K562 (cell line): ENCODE data around the gene SNX12. TPM values are rescaled to one million over a fixed set of nuclear protein-coding genes. Genes with fewer than 3 reads are reported as not detected.
A peak's percentile ranks its signal among the peaks of the same experiment; 100 is the strongest.

Source experiments
- ARNT ChIP-seq, 2 experiments: fragments of 450-650 bp; IDR thresholded peaks; 2 replicates each; pipeline ENCODE4 v1.6.1; 2016; ENCODE audit warnings: mild to moderate bottlenecking in 1 of 2
- EGR1 ChIP-seq: fragments of 450-650 bp; conservative IDR thresholded peaks from 2 replicates; pipeline ENCODE4 v1.6.1; 2017; ENCODE audit warnings: mild to moderate bottlenecking
- EP300 ChIP-seq: IDR thresholded peaks from 2 replicates; pipeline ENCODE4 v1.6.1; 2012; ENCODE audit warnings: low read length, improper control_type of control experiment
- EP400 ChIP-seq: fragments of 450-650 bp; IDR thresholded peaks from 2 replicates; pipeline ENCODE4 v1.6.1; 2017; ENCODE audit warnings: antibody characterized with exemption, mild to moderate bottlenecking, moderate library complexity
- MED1 ChIP-seq: sonication (generic); formaldehyde crosslinking; IDR thresholded peaks from 2 replicates; pipeline ENCODE4 v1.8.1; 2023; ENCODE audit warnings: missing genetic modification reagents, borderline replicate concordance
- MEIS2 ChIP-seq: fragments of 450-650 bp; IDR thresholded peaks from 2 replicates; pipeline ENCODE4 v1.6.1; 2014; ENCODE audit warnings: mild to moderate bottlenecking; ENCODE audit not compliant: partially characterized antibody
- NR2F6 ChIP-seq: fragments of 450-650 bp; formaldehyde crosslinking; IDR thresholded peaks from 2 replicates; pipeline ENCODE4 v1.4.0; 2020; ENCODE audit warnings: mild to moderate bottlenecking
- PHB2 ChIP-seq: fragments of 450-650 bp; IDR thresholded peaks from 2 replicates; pipeline ENCODE4 v1.6.1; 2017; ENCODE audit warnings: low read depth
- RBM15 ChIP-seq: fragments of 200-400 bp; formaldehyde crosslinking; IDR thresholded peaks from 2 replicates; pipeline ENCODE4 v1.6.1; 2018; ENCODE audit warnings: mild to moderate bottlenecking, low read length, moderate library complexity; ENCODE audit not compliant: insufficient read depth
- SRSF3 ChIP-seq: fragments of 200-400 bp; formaldehyde crosslinking; IDR thresholded peaks from 2 replicates; pipeline ENCODE4 v1.6.1; 2016; ENCODE audit warnings: mild to moderate bottlenecking, low read length, moderate library complexity; ENCODE audit not compliant: insufficient read depth
- TAL1 ChIP-seq: fragments of 450-650 bp; IDR thresholded peaks from 2 replicates; pipeline ENCODE4 v1.6.1; 2016; ENCODE audit warnings: mild to moderate bottlenecking
- TEAD2 ChIP-seq: fragments of 450-650 bp; IDR thresholded peaks from 2 replicates; pipeline ENCODE4 v1.6.1; 2016; ENCODE audit warnings: missing genetic modification characterization, control low read depth, missing compliant biosample characterization
- TGIF2 ChIP-seq: sonication (generic); formaldehyde crosslinking; IDR thresholded peaks from 2 replicates; pipeline ENCODE4 v1.8.1; 2022; ENCODE audit warnings: mild to moderate bottlenecking, missing genetic modification reagents, moderate library complexity
- ZFP30 ChIP-seq: fragments of 250-450 bp; sonication (Bioruptor Pico); IDR thresholded peaks from 2 replicates; pipeline ENCODE4 v1.8.0; 2022; ENCODE audit warnings: moderate library complexity, mild to moderate bottlenecking, inconsistent platforms, borderline replicate concordance
- ZNF263 ChIP-seq: sonication (generic); formaldehyde crosslinking; IDR thresholded peaks from 2 replicates; pipeline ENCODE4 v1.8.0; 2022; ENCODE audit warnings: mild to moderate bottlenecking, missing genetic modification reagents, borderline replicate concordance
- ZNF3 ChIP-seq: fragments of 250-450 bp; sonication (Bioruptor Pico); IDR thresholded peaks from 2 replicates; pipeline ENCODE4 v1.5.0; 2021; ENCODE audit warnings: mild to moderate bottlenecking, moderate library complexity
- ZNF79 ChIP-seq: fragments of 250-450 bp; sonication (Bioruptor Pico); IDR thresholded peaks from 2 replicates; pipeline ENCODE4 v1.4.0; 2020; ENCODE audit warnings: low read depth, mild to moderate bottlenecking, moderate library complexity
- polyA plus RNA-seq, 8 experiments: library from polyadenylated mRNA; depleted of rRNA in 4 of 8; stranded (reverse) in 5 of 8; unstranded in 3 of 8; fragments of >200 nt; fragmentation: Nextera tagmentation in 2 of 8; fragmentation: Illumina TruSeq in 1 of 8; extraction: Ambion mirVana in 2 of 8; extraction: Trizol in 1 of 8; gene quantifications; 2 replicates each; pipeline versions ENCODE4 v1.2.1 to v1.2.3, GENCODE V29; 2011 to 2014; ENCODE audit warnings: inconsistent platforms in 1 of 8, missing spikeins in 1 of 8
- total RNA-seq, 7 experiments: library from RNA; depleted of rRNA in 6 of 7; stranded (reverse); fragments of >200 nt in 6 of 7; fragmentation: Illumina TruSeq in 2 of 7; extraction: Trizol in 2 of 7; gene quantifications; 2 replicates each; pipeline versions ENCODE4 v1.2.1 to v1.2.3, GENCODE V29; 2011 to 2021; ENCODE audit warnings: low replicate concordance in 1 of 7
- TF ChIP-seq, protein P1 (sequence below): fragments of 450-650 bp; formaldehyde crosslinking; IDR thresholded peaks from 2 replicates; pipeline ENCODE4 v1.4.0; 2020; ENCODE audit warnings: mild to moderate bottlenecking, moderate library complexity
- TF ChIP-seq, protein P2 (sequence below), 3 experiments: IDR thresholded peaks in 2 of 3; conservative IDR thresholded peaks in 1 of 3; 2 replicates each; pipeline ENCODE4 v1.5.1; 2011 to 2012; ENCODE audit warnings: low read length in 3 of 3, mild to moderate bottlenecking in 3 of 3, control low read depth in 2 of 3, improper control_type of control experiment in 1 of 3, inconsistent platforms in 1 of 3, low read depth in 1 of 3, mixed read lengths in 1 of 3, moderate library complexity in 1 of 3; ENCODE audit not compliant: insufficient read depth in 2 of 3
- TF ChIP-seq, protein P3 (sequence below): fragments of 250-450 bp; sonication (Bioruptor Pico); IDR thresholded peaks from 2 replicates; pipeline ENCODE4 v1.5.0; 2022; ENCODE audit warnings: mild to moderate bottlenecking
- TF ChIP-seq, protein P4 (sequence below): conservative IDR thresholded peaks from 2 replicates; pipeline ENCODE4 v1.6.1; 2011; ENCODE audit warnings: low read depth, mild to moderate bottlenecking, low read length; ENCODE audit not compliant: control insufficient read depth

SNX12 gene
- total and polyA plus RNA-seq, 9 of the 15 experiments (the other 6 are each of a cell fraction or from before 2014, with no cell fraction given), result 12.7 to 50.3 (median 37.1) TPM

DNA sequence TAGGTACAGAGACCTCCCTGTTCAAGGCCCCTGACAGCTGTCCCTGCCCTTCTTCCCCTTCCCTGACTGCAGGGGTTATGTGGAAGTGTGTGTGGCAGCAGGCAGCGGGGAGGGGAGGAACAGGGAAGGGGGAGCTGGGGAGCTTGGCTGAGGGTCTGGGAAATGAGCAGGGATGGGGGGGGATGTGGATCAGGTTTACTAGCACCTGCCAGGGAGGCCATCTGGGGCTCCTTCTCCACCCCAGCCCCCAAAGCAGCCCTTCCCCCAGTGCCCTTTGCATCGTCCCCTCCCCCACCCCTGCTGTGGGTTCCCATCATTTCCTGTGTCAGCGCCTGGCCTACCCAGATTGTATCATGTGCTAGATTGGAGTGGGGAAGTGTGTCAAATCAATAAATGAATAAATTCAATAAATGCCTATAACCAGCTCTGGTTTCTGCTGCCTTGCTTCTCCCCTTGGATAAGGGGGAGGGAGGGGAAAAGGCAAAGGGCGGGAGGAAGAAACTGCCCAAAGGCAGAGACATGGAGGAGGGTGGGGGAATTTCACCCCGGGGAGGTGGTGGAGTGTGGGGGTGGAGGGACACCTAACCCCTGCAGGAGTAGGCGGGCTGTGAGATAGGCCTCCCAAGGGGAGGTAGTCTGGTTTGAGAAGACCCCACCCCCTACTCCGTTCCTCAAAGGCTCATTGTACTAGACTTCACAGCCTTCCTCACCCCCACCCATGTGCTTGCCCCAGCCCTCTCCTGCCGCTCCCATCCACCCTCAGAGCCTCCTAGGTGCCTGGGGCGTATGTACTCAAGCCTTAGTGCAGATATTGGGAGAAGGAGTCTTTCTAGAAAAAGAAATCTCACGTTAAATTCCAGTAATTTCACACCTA lies 35.2 kb upstream of the SNX12 start (continued):
- TF ChIP-seq ZNF263 (no peak), TEAD2 (no peak), TAL1 (peak; percentile 20; the same call in 1 of the 2 replicates), NR2F6 (CRISPR knock-in tag) (no peak), TGIF2 (CRISPR knock-in tag) (no peak), EGR1 (peak; percentile 95), MEIS2 (no peak), PHB2 (no peak), ZNF3 (no peak), ZNF79 (CRISPR knock-in tag) (no peak), MED1 (CRISPR knock-in tag) (no peak), EP400 (peak; percentile 53; the same call in 1 of the 2 replicates), RBM15 (no peak), ZFP30 (CRISPR knock-in tag) (no peak), ARNT (IDR thresholded peaks at IDR 0.05) (no peak), SRSF3 (no peak), EP300 (peak; percentile 69; the same call in 1 of the 2 replicates)
- TF ChIP-seq, protein P1, sequence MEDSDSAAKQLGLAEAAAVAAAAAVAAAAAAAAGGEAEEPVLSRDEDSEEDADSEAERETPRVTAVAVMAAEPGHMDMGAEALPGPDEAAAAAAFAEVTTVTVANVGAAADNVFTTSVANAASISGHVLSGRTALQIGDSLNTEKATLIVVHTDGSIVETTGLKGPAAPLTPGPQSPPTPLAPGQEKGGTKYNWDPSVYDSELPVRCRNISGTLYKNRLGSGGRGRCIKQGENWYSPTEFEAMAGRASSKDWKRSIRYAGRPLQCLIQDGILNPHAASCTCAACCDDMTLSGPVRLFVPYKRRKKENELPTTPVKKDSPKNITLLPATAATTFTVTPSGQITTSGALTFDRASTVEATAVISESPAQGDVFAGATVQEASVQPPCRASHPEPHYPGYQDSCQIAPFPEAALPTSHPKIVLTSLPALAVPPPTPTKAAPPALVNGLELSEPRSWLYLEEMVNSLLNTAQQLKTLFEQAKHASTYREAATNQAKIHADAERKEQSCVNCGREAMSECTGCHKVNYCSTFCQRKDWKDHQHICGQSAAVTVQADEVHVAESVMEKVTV (CRISPR knock-in tag), result no peak
- TF ChIP-seq, protein P2, sequence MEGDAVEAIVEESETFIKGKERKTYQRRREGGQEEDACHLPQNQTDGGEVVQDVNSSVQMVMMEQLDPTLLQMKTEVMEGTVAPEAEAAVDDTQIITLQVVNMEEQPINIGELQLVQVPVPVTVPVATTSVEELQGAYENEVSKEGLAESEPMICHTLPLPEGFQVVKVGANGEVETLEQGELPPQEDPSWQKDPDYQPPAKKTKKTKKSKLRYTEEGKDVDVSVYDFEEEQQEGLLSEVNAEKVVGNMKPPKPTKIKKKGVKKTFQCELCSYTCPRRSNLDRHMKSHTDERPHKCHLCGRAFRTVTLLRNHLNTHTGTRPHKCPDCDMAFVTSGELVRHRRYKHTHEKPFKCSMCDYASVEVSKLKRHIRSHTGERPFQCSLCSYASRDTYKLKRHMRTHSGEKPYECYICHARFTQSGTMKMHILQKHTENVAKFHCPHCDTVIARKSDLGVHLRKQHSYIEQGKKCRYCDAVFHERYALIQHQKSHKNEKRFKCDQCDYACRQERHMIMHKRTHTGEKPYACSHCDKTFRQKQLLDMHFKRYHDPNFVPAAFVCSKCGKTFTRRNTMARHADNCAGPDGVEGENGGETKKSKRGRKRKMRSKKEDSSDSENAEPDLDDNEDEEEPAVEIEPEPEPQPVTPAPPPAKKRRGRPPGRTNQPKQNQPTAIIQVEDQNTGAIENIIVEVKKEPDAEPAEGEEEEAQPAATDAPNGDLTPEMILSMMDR (IDR thresholded peaks at IDR 0.05 in 2 of 3, conservative IDR thresholded peaks at IDR 0.05 in 1 of 3; ENCODE audit: insufficient read depth in 2 of 3, low read depth in 1 of 3, low read length in 3 of 3), result no peak
- TF ChIP-seq, protein P3, sequence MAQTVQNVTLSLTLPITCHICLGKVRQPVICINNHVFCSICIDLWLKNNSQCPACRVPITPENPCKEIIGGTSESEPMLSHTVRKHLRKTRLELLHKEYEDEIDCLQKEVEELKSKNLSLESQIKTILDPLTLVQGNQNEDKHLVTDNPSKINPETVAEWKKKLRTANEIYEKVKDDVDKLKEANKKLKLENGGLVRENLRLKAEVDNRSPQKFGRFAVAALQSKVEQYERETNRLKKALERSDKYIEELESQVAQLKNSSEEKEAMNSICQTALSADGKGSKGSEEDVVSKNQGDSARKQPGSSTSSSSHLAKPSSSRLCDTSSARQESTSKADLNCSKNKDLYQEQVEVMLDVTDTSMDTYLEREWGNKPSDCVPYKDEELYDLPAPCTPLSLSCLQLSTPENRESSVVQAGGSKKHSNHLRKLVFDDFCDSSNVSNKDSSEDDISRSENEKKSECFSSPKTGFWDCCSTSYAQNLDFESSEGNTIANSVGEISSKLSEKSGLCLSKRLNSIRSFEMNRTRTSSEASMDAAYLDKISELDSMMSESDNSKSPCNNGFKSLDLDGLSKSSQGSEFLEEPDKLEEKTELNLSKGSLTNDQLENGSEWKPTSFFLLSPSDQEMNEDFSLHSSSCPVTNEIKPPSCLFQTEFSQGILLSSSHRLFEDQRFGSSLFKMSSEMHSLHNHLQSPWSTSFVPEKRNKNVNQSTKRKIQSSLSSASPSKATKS (CRISPR knock-in tag), result no peak
- TF ChIP-seq, protein P4, sequence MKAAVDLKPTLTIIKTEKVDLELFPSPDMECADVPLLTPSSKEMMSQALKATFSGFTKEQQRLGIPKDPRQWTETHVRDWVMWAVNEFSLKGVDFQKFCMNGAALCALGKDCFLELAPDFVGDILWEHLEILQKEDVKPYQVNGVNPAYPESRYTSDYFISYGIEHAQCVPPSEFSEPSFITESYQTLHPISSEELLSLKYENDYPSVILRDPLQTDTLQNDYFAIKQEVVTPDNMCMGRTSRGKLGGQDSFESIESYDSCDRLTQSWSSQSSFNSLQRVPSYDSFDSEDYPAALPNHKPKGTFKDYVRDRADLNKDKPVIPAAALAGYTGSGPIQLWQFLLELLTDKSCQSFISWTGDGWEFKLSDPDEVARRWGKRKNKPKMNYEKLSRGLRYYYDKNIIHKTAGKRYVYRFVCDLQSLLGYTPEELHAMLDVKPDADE, result no peak; the same call in 1 of the 2 replicates
